GM18858 (cell line): ENCODE data around the gene STRBP.
"Not testable (repeated sequence)": the region's sequence is repeated elsewhere in the genome, so short reads cannot be mapped to it uniquely, and the experiment has no call there.

Experiments used
- ATAC-seq: cut with Tn5 transposase; IDR thresholded peaks from one replicate; pipeline ENCODE4 v1.9.1; 2021; ENCODE audit not compliant: unreplicated experiment

The STRBP gene

DNA sequence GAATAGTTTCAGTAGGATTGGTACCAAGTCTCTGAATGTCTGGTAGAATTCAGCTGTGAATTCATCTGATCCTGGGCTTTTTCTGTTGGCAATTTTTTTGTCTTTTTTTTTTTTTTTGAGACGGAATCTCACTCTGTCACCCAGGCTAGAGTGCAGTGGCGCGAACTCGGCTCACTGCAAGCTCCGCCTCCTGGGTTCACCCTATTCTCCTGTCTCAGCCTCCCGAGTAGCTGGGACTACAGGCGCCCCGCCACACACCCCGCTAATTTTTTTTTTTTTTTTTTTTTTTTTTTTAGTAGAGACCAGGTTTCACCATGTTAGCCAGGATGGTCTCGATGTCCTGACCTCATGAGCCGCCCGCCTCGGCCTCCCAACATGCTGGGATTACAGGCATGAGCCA lies 67.9 kb downstream of the STRBP start:
- ATAC-seq, result not testable (repeated sequence)

DNA sequence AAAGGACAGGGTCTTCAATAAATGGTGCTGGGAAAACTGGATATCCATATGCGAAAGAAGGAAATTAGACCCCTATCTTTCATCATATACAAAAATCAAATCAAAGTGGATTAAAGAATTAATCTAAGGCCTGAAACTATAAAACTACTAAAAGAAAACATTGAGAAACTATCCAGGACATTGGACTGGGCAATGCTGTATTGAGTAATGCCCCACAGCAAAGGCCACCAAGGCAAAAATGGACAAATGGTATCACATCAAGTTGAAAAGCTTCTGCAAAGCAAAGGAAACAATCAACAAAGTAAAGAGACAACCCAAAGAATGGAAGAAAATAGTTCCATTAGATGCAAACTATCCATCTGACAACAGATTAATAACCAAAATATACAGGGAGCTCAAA lies 72.3 kb downstream of the STRBP start:
- ATAC-seq, result no peak

DNA sequence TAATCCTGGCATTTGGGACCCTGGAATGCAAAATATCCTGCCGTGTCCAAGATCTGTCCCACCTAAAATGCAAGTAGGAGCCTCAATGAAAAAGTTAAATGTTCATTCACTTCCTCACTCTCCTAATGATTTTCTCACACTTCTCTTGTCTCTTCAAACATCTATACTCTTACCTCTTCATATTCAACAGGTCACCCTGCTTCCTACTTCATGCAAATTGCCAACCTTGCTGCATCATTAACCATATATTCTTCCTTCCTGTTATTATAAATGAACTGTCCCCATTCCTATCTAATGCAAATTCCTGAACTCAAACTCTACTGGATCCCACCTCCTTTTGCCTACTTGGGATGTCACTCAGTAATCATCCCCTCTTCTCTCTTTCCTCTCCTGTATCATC lies 74.4 kb downstream of the STRBP start:
- ATAC-seq, result no peak

DNA sequence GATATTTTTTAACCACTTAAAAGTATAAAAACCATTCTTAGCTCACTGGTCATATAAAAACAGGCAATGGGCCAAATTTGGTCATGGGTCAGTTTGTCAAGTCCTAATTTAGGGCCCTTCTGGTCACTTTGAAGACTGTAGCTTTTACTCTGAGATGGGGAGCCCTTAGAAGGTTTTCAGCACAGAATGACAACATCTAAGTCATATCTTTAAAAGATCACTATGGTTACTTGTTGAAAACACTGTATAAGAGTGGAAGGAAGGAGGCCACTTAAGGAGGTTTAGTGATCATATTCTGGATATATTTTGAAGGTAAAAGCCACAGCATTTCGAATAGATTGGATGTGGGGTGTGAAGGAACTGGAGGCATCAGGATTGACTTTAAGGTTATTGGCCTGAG lies 76.7 kb downstream of the STRBP start:
- ATAC-seq, result no peak

DNA sequence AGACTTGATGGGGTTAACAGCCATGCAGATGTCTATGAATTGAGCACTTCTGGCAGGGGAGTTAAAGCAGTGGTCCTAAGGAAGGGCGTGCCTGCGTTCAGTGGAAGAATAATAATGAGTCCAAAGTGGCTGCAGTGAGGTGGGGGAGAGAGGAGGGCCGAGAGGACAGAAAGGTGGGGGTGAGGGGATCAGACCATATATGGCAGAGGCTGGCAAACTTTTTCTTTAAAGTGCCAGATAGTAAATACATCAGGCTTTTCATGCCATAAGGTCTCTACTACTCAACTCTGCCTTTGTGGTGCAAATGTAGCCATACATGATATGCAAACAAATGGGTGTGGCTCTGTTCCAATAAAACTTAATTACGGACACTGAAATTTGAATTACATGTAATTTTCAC lies 77.1 kb downstream of the STRBP start:
- ATAC-seq, result no peak

DNA sequence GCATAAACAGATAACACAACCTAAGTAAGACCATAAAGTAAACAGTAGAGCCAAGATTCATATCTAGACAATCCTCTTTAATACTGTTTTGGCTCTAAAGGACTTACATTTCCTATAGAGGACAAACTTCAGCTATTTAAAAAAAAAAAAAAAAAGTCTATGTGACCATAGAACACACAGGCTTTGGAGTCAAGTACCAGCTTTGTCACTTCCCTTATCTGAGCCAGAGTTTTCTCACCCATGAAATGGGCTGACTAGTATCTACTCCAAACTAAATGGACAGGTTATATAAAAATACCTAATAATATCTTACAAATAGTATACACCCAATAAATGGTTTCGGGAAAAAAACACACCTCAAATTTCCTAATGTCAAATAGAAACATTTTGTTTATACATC lies 81.3 kb downstream of the STRBP start:
- no peak for ATAC-seq

DNA sequence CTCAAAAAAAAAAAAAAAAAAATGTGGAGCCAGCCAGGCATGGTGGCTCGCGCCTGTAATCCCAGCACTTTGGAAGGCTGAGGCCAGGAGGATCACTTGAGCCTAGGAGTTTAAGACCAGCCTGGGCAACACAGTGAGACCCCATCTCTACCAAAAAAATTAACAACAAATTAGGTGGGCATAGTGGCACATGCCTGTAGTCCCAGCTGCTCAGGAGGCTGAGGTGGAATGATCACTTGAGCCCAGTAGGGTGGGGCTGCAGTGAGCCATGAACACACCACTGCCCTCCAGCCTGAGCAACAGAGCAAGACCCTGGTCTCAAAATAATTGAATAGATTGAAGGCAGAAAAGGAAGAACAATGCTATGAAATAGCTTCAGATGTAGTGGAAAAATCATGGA lies 82.4 kb downstream of the STRBP start:
- ATAC-seq, result not testable (repeated sequence)

DNA sequence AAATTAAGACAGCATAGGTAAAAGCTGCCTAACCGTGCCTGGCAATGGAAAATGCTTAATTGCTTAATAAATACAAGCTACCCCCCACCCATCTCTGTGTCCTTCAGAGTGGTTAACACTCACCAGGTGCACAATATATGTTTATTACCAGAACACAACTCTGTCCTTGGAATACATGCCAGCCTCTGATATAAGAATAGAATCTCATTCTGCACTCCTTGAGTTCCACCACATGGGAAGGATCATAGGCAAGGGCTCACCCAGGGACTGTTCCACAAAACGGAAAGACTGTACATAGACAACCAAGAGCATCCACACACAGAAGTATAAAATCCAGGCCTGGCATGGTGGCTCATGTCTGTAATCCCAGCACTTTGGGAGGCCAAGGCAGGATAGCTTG lies 91.4 kb downstream of the STRBP start:
- ATAC-seq, result no peak

DNA sequence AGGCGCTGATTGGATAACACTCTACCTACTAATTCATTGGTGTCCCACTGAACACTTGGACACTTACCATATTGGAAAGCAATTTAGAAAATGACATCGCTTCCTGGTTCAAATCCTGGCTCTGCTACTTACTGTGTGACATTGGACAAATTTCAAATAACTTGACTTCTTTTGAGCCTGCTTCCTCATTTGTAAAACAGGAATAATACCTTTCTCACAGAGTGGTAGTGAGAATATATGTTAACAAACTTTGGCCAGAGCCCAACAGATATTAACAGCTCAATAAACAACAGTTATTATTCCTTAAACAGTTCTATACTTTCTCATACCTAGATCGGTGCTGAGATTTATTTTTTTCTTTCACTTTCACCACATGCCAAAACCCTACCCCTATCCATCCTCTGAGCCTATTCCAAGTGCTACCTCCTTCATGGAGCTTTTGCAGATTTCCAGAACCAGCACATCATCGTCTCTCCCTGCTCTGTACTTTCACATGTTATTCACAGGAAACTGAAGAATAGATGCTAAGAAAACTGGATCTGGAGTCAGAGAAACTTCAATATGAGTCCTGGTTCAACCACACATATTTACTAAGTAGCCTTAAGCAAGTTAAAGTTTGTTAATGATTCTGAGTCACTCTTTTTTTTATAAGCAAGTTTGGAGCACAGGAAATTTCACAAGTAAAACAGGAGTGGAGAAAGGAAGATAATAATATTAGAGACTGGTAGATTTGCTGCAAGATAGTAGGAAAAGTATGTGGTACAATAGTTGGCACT lies 92.3 kb downstream of the STRBP start:
- ATAC-seq, result no peak

DNA sequence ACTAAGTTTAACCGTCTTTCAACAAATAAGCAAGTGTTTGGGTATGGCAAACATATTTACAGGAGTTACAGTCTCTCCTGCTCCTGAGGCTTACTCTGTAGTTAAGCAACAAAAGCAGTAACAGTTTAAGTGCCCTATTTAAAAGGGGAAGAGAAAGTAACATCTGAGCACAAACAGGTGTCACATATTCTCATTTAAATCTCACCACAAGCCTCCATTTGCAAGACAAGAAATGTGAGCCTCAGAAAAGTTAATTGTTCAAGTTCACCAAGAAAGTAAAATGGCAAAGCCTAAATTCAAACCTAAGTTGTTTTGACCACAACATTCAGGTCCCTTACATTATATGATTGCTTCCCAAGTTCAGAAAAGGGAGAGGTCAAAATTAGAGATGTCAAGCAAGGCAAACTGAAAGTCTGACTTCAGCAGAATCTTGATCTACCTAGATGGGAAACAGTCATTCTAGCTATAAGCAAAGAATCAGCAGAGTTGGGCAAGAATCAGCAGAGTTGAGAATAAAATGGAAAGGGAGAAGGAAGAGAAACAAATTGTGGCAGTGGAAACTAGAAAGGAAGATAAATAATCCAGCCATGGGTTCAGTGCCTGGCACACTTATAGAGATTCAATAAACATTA lies 93.4 kb downstream of the STRBP start:
- peak; percentile 79 for ATAC-seq

DNA sequence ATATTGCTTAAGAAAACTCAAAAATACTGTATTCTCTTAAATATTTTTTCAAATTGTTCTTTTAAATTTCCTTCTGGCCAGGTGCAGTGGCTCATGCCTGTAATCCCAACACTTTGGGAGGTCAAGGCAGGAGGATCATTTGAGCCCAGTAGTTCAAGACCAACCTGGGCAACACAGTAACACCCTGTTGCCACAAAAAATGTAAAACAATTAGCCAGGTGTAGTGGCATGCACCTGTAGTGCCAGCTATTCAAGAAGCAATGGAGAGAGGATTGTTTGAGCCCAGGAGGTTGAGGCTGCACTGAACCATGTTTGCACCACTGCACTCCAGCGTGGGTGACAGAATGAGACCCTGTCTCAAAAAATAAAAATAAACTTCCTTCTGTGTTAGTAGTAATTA lies 94.3 kb downstream of the STRBP start:
- no peak for ATAC-seq

DNA sequence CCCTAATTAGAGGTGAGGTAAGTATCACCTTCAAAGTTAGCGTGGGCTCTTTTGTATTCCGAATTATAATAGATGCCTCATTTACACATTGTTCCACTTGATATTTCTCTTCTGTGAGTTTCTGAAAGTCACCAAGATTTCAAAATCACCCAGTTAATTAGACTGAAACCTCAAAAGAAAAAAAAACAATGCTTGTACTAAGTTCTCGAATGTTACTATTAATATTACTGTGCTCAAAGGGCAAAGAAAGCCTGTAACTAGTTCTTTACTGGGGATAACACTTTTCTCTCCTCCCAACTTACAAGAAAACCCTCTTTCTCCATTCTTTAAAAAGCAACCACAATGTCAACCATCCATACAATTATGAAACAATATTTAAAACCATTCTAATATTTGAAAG lies 98.5 kb downstream of the STRBP start:
- no peak for ATAC-seq

DNA sequence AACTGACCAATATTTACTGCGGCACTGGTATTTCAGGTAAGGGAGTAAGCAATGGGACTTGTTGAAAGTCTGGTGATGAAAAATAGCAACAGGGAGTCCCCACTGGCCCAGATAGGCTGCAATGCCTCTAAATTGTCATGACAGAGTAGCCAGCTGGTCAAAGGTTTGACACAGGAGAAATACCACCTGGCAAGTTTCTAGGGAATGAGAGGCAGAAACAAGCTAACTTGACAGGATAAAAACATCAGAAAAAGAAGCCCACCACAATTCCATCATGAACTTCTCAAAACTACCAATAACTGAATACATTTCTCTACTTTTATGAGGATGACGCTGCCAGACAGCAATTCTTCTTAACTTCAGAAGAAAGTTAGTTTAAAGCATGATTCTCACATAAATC lies 99.8 kb downstream of the STRBP start:
- ATAC-seq, result no peak

DNA sequence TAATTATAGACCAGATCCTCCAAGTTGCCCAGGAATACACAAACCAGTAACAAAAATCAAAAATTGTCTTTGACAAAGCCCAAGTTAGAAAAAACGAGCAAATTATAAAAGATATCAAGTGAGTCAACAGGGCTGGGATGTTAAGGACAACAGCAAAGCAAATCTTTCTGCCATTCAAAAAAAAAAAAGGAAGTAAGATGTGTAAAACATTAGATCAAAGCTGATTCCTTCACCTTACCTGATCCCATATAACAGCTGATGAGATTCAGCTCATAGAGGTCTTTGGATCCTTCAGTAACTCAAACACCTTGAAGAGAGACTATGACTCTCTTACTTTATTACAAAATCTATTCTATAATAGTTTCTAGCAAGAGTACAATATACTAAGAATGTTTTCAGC lies 100.9 kb downstream of the STRBP start:
- ATAC-seq, result no peak

DNA sequence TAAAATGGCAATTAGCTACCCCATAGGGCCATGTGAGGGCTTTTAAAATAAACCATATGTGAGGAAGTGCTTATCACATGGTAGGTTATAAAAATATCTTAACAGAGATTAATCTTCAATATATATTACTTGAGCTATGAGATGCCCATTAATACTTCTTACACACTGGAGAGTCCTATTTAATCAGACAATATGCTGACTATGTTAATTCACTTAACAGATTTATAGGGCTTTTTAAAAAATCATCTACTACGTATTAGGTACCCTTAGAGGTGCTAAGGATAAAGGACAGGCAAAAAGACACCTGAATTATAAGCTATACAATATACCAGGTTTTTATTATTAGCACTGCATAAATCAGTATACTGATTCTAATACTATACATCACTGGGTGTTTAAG lies 102.6 kb downstream of the STRBP start:
- ATAC-seq, result no peak

DNA sequence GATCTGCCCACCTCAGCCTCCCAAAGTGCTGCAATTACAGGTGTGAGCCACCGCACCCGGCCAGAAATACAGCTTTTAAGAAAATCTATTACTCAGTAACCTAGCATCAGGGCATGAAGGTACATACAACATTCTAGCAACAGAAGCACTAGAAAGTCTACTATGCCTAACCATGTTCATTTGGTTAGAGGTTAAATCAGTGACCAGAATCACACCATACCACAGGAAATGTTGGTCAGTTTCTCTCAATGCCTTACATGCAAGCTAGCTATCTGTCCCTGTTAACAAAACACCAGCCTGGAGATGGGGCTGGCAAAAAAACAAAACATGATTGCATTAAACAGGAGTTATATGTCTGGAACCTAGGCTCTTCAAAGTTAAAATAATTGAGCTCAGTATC lies 104.1 kb downstream of the STRBP start:
- no peak for ATAC-seq

DNA sequence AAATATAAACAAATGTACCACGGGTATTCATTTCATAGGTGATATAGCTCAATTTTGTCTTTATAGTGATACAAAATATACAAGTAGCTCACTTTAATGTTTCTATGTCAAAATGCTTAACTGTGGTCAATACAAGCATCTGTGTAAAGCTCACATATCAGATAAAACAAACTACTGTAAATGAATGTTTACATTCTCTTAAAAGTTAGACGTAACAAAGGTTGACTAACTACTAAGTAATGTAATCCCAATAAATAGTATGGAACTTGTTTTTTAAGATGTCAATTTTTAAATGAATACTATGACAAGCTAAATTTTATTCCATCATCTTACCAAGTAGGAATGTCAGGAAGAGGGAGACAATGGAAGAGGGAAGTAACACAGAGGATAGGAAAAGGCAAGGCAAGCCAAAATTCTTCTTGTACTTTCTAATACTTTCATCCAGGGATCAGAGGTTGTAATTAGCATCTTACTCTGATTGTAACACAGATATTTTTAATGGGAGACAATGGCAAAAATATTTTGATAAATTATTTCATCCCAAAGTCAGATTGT lies 105.5 kb downstream of the STRBP start:
- no peak for ATAC-seq

DNA sequence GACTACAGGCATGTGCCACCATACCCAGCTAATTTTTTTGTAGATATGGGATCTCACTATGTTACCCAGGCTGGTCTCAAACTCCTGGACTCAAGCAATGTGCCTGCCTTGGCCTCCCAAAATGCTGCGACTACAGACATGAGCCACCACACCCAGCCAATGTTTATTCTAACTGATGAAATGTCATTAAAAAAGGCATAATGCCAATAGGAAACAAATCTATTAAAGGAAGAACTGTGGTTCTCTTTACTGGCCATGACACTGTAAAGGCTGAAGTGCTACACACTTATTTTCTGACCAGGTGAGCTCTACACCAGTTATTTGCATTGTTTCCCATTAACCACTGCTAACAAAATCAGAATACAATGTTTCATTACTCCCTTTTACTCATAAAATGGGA lies 106.0 kb downstream of the STRBP start:
- no peak for ATAC-seq

DNA sequence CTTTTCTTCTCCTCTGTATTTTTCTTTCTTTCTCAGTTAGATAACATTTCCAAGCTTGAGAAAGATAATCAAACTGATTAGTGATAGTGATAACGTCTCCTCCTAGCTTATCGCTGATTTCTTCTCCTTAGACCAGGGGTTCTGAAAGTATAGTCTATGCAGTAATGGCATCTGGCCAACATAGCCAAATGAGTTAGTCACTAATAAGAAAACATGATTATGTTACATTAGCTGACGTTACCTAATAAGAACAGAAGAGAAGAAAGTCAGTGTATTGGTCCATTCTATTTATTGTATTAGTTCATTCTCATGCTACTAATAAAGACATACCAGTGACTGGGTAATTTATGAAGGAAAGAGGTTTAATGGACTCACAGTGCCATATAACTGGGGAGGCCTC lies 111.2 kb downstream of the STRBP start:
- no peak for ATAC-seq

DNA sequence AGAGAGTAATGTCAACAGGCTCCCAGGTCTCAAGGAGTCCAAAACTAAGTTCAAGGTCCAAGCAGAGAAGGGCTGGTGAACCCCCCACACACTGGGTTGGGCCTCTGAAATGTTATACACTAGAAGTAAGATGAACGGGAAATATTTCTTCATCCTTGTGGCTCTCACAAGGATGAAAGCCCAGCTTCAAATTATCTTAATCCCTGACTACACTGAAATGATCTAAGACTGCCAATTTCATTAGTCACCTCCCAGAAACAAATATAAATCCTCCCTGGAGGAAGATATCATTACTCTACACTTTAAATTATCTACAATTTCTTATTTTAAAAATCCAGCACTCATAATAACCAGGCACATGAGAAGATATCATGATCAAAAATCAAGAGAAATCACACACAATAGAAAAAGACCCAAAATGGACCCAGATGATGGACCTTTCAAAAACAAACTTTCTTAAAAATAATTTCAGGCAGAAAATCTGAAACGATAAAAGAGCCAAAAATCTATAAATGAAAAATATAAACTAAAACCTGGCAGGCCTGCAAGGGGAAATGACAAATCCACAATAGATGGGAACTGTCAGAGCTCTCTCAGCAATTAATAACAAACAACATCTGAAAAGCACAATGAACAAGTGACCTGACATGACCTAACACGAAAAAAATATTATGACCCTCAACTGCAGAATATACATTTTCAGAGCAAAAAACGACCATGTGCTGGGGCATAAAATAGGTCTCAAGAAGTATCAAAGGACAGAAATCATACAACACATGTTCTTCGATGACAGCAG lies 117.5 kb downstream of the STRBP start:
- ATAC-seq, result no peak

DNA sequence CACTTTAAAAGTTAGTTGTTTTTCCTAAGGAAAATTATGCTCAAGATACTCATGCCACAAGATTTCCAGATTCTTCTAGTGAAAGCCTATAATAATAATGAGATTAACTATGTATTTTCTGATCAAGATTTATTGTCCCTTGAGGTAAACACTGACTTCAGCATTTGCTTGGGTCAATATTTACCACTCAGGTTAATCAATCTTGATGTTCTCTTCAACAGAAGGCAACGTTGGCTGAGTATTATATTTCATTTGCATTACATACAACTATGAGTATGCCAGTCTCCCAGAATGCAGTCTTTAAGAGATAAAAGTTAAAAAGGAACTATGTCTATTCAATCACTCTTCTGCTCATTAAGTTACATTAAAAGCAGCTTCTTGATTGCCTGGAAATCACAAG lies 119.3 kb downstream of the STRBP start:
- ATAC-seq, result no peak

DNA sequence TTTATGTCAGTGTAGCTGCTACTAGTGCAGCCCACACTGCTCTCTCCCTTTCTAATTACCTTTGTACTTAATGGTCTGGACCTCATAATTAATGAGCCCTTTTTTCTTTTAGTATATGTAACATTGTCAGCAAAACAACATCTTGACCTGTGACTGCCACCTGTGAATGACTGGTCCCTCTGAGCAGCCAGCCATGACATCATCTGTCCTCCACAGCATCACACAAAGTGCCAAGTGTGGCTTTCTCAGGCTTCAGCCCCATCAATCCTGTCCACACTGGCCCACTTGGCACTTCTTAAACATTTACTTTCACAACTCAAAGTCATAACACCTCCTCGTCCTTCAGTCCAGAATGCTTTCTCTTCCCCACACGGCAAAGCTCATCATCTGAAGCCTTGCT lies 130.2 kb downstream of the STRBP start:
- no peak for ATAC-seq
